ENCODE data around the gene LGR6.
"Not testable (repeated sequence)": the region's sequence is repeated elsewhere in the genome, so short reads cannot be mapped to it uniquely, and the experiment has no call there.

The LGR6 gene

DNA sequence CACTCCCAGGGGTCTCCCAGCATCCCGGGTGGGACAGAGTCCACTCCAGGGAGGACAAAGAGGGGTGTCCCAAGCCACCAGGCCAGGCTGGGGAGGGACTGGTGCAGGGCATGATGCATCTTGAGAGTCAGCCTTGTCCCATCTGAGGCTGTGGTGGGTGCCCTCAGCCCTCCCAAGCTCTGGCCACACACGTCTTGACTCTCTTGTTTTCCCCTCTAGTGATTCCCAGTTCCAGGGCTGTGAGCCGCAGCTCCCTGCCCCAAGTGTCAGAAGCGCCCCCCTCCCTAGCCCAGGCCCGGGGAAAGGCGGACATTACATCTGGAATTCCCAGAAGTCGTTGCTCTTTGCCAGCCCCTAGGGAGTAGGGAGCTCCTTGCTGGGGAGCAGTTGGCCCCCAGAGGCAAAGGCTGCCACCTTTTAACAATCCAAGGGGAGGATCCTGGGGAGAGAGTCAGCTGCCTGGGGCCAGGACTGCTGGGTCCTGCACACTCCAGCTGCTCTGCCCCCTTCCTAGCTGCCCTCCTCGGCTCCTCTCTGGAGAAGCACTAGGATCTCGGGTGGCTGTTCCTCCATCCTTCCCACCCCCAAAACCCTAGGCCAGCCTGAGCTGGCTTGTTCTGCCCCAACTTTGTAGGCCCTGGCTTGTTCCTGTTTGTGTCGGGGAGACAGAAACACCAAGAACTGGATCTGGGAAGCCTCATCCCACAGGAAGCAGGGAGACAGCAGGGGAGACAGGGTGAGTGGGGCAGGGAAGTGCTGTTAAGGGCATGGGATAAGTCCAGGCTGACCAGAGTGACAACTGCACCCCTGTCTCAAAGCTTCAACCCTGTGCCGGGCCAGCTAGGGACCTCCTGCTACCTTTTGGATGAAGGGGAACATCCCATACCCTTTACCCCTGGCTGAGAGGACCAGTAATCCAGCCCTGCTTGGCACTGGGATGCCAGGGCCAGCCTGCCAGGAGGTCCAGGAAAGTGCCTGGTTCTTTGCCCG is 30.0 kb upstream of the LGR6 start:
- no peak overlapping the region for H3K4me3 ChIP-seq (replicated peaks; ENCODE audit: low read depth, low read length)
- TF ChIP-seq, protein P1, sequence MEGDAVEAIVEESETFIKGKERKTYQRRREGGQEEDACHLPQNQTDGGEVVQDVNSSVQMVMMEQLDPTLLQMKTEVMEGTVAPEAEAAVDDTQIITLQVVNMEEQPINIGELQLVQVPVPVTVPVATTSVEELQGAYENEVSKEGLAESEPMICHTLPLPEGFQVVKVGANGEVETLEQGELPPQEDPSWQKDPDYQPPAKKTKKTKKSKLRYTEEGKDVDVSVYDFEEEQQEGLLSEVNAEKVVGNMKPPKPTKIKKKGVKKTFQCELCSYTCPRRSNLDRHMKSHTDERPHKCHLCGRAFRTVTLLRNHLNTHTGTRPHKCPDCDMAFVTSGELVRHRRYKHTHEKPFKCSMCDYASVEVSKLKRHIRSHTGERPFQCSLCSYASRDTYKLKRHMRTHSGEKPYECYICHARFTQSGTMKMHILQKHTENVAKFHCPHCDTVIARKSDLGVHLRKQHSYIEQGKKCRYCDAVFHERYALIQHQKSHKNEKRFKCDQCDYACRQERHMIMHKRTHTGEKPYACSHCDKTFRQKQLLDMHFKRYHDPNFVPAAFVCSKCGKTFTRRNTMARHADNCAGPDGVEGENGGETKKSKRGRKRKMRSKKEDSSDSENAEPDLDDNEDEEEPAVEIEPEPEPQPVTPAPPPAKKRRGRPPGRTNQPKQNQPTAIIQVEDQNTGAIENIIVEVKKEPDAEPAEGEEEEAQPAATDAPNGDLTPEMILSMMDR (IDR thresholded peaks at IDR 0.05; ENCODE audit: low read length, missing control alignments), result no peak

DNA sequence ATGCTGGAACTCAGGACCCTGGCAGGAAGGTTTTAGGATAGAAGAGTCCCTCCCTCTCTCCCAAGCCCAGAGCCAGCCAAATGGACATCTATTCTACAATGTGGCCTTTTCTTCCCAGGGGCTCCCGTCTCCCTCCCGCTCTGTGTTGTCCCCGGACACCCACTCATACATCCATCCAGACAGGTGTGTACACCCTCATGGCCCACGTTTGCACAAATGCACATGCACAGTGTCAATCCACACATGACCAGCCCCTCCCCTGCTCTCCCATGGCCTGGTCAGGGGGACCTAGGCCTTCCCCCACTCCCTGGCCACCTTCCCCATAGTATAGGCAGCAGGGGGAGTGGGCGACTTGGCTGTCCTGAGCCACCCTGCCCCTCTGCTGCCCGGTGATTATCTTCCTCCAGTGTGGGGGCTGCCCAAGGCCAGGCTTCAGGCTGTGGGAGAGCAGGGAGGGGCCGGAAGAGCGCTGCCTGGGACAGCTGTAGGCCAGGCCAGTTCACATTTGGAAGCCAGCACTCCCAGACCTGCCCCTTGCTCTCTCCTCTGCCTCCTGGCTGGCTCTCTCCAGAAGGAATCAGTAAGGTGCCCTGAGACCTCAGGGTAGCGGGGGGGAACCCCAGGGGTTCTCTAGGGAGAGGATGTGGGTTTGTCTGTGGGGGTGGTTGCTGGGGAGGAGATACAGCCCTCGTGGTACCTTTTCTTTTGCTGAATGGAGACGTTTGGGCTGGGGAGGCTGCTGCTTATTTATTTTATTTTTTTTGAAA is 29.1 kb upstream of the LGR6 start:
- no peak overlapping the region for H3K4me3 ChIP-seq (replicated peaks; ENCODE audit: low read depth, low read length)
- DNase-seq (ENCODE audit: low read depth), result no peak
- TF ChIP-seq, protein P1 (IDR thresholded peaks at IDR 0.05; ENCODE audit: low read length, missing control alignments), result no peak

More for the DNA sequence above, 30.0 kb upstream of the LGR6 start:
- no peak for DNase-seq (ENCODE audit: low read depth)

DNA sequence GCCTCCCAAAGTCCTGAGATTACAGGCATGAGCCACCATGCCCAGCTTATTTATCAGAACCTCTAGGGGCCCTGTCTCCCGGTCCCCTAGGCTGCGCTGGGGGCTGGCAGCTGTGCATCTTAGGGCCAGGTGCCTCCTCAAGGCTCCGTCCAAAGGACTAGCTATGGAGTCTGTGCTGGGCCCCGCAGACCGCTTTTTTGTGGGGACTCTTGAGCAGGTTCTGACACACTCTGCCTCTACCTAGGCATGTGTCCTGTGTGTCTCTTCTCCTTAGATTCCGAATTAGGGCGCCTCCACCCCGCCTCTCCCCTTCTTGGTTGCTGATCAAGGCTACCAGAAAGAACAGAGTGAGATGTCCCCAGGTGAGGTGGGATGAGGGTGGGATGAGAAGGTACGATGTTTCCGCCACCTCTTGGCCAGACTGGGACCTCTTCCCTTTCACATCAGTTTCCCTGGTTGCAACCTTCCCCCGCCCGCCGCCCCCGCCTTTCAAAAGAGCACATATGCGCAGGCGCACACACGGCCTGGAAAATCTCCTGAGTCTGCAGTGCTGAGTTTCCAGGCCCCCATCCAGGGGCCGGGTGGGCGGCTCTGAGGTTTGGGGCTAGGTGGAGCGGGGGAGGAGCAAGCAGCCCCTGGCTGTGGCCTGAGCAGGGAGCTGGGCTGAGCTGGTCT is 28.2 kb upstream of the LGR6 start:
- TF ChIP-seq, protein P1 (IDR thresholded peaks at IDR 0.05; ENCODE audit: low read length, missing control alignments), result no peak
- DNase-seq (ENCODE audit: low read depth), result no peak
- no peak overlapping the region for H3K4me3 ChIP-seq (replicated peaks; ENCODE audit: low read depth, low read length)

DNA sequence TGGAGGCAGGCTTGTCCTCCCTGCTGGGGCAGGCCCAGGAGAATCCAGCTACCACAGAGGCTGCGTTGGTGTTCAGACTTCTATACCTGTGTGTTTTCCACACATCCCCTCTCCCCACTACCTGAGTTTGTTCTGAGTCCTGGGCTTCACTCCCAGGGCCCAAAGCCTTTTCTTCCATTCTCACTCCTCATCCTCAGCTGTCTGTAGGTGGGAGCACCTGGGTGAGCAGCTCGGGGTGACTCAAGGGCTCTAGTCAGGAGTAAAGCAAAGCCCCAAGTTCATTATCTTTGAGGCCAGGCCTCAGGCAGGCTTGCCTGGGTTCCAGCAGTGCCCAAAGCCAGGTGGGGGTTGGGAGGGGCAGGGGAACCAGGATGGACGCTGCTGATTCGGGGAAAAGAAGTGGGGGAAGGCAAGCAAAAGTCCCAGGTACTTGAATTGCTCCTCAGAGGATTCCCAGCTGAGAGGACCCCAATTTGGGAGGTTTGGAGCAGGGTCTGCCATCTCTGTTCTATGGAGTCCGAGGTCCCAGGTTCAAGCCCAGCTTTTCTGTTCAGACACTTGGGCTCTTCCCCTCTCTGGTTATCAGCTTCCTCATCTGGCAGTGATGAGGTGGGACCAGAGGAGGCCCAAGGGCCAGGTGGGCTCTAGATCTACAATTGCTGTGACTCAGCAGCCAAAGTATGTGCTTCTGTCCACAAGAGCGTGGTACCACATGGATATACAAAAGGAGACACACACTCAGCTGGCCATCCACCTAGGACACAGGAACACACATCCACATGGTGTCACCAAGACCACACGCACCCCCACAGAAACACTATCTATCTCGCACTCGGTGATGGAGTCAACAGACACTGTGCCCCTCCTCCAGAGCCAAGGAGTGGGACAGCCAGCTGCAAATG is 27.4 kb upstream of the LGR6 start:
- TF ChIP-seq, protein P1 (IDR thresholded peaks at IDR 0.05; ENCODE audit: low read length, missing control alignments), result no peak
- no peak overlapping the region for H3K4me3 ChIP-seq (replicated peaks; ENCODE audit: low read depth, low read length)
- DNase-seq (ENCODE audit: low read depth), result no peak

DNA sequence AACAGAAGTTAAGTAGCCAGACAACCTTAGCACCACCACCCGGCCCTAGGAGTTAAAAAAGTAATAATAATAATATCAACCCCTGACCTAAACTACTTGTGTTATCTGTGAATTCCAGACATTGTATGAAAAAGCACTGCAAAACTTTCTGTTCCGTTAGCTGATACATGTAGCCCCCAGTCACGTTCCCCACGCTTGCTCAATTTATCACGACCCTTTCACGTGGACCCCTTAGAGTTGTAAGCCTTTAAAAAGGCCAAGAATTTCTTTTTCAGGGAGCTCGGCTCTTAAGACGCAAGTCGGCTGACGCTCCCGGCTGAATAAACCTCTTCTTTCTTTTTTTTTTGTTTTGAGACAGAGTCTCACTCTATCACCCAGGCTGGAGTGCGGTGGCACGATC is 26.5 kb upstream of the LGR6 start:
- DNase-seq (ENCODE audit: low read depth); H3K4me3 ChIP-seq (replicated peaks; ENCODE audit: low read depth, low read length): not testable (repeated sequence)

DNA sequence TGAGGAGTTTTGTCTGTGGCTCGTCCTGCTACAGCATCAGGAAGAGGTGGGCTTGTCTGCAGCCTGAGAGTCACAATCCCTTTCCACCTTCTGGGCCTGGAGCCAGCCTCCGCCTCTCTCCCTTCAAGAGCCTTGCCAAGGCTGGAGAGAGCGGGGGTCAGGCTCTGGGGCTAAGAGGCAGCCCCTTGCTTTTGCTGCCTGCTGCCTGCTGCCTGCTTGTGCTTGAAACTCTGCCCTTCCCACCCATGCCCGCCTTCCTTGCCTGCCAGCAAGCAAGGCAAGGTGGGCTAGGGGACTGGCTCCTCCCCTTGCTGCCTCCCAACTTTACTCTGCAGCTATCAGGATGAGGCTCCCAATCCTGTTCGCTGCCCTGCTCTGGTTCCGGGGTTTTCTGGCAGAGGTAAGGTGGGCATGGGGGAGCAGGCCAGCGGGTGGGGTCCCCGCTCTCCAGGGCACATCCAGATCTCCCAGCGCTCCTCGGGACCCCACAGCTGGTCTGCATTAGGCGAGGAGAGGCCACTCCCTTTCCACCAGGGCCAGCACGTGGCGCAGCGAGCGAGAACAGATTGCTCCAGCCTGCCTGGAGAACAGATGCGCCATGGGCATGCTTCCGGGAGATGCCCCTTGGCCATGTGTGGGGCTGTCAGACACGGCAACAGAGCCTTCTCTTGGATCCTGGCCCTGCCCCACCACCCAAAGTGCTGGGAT is 25.7 kb upstream of the LGR6 start:
- TF ChIP-seq, protein P1 (IDR thresholded peaks at IDR 0.05; ENCODE audit: low read length, missing control alignments), result no peak
- DNase-seq (ENCODE audit: low read depth), result no peak

More for the DNA sequence above, 25.7 kb upstream of the LGR6 start:
- no peak overlapping the region for H3K4me3 ChIP-seq (replicated peaks; ENCODE audit: low read depth, low read length)
